Trophoblast cell (in vitro differentiated cells and primary cell): ENCODE results near the gene SORD.
A peak's percentile ranks its signal among the peaks of the same experiment; 100 is the strongest.
"Not testable (repeated sequence)": the region's sequence is repeated elsewhere in the genome, so short reads cannot be mapped to it uniquely, and the experiment has no call there.

Source experiments
- DNase-seq, 2 donors: peaks; one replicate each; pipeline ENCODE4 v3.0.0-alpha.2; 2016
- H2AFZ ChIP-seq: 2 replicates; pipeline ENCODE4 v1.6.1; 2013; ENCODE audit warnings: low read length, moderate library complexity, mild to moderate bottlenecking; ENCODE audit not compliant: insufficient read depth, poor library complexity
- H2AK5ac ChIP-seq: 2 replicates; pipeline ENCODE4 v1.6.1; 2013; ENCODE audit warnings: mild to moderate bottlenecking, low read length
- H2BK120ac ChIP-seq: 2 replicates; pipeline ENCODE4 v1.6.1; 2013; ENCODE audit warnings: low read length, mild to moderate bottlenecking, moderate library complexity; ENCODE audit not compliant: insufficient read depth, poor library complexity
- H2BK12ac ChIP-seq: 2 replicates; pipeline ENCODE4 v1.6.1; 2013; ENCODE audit warnings: mild to moderate bottlenecking, low read length, moderate library complexity
- H2BK5ac ChIP-seq: 2 replicates; pipeline ENCODE4 v1.6.1; 2013; ENCODE audit warnings: low read length, low read depth, moderate library complexity, mild to moderate bottlenecking; ENCODE audit not compliant: poor library complexity
- H3K14ac ChIP-seq: 2 replicates; pipeline ENCODE4 v1.6.1; 2013; ENCODE audit warnings: mild to moderate bottlenecking, low read length
- H3K18ac ChIP-seq: 2 replicates; pipeline ENCODE4 v1.6.1; 2013; ENCODE audit warnings: mild to moderate bottlenecking, low read length
- H3K23ac ChIP-seq: 2 replicates; pipeline ENCODE4 v1.6.1; 2013; ENCODE audit warnings: low read length
- H3K27ac ChIP-seq: 2 replicates; pipeline ENCODE4 v1.5.1; 2013; ENCODE audit warnings: low read depth, mild to moderate bottlenecking, inconsistent platforms, low read length, moderate library complexity
- H3K27me3 ChIP-seq: 2 replicates; pipeline ENCODE4 v1.6.1; 2013; ENCODE audit warnings: inconsistent platforms, mild to moderate bottlenecking, low read length, moderate library complexity; ENCODE audit not compliant: insufficient read depth
- H3K36me3 ChIP-seq, 2 experiments: 1 replicate in 1 of 2; 2 replicates in 1 of 2; pipeline ENCODE4 v1.6.1; 2013; ENCODE audit warnings: low read length in 2 of 2, mild to moderate bottlenecking in 2 of 2, moderate library complexity in 1 of 2; ENCODE audit not compliant: insufficient read depth in 2 of 2, control insufficient read depth in 1 of 2
- H3K4ac ChIP-seq: 2 replicates; pipeline ENCODE4 v1.6.1; 2013; ENCODE audit warnings: low read depth, mild to moderate bottlenecking, low read length, moderate library complexity
- H3K4me1 ChIP-seq, 2 experiments: 1 replicate in 1 of 2; 2 replicates in 1 of 2; pipeline ENCODE4 v1.6.1; 2013; ENCODE audit warnings: low read length in 2 of 2, mild to moderate bottlenecking in 2 of 2, moderate library complexity in 1 of 2; ENCODE audit not compliant: insufficient read depth in 2 of 2, control insufficient read depth in 1 of 2
- H3K4me2 ChIP-seq: 2 replicates; pipeline ENCODE4 v1.6.1; 2013; ENCODE audit warnings: inconsistent platforms, mild to moderate bottlenecking, low read length, moderate library complexity
- H3K4me3 ChIP-seq: 2 replicates; pipeline ENCODE4 v1.5.1; 2013; ENCODE audit warnings: mild to moderate bottlenecking, low read depth, low read length, inconsistent platforms
- H3K79me1 ChIP-seq: one replicate; pipeline ENCODE4 v1.6.1; 2013; ENCODE audit warnings: low read length
- H3K79me2 ChIP-seq: 2 replicates; pipeline ENCODE4 v1.6.1; 2013; ENCODE audit warnings: low read length, mild to moderate bottlenecking; ENCODE audit not compliant: control insufficient read depth, insufficient read depth, poor library complexity
- H3K9ac ChIP-seq: 2 replicates; pipeline ENCODE4 v1.6.1; 2013; ENCODE audit warnings: mild to moderate bottlenecking, low read length
- H3K9me3 ChIP-seq: 2 replicates; pipeline ENCODE4 v1.6.1; 2013; ENCODE audit warnings: low read depth, mild to moderate bottlenecking, control low read depth, inconsistent platforms, low read length; ENCODE audit not compliant: insufficient read depth
- H4K12ac ChIP-seq: 2 replicates; pipeline ENCODE4 v1.6.1; 2013; ENCODE audit warnings: low read depth, mild to moderate bottlenecking, low read length, moderate library complexity
- H4K8ac ChIP-seq: 2 replicates; pipeline ENCODE4 v1.6.1; 2013; ENCODE audit warnings: low read depth, mild to moderate bottlenecking, low read length, moderate library complexity
- H4K91ac ChIP-seq: one replicate; pipeline ENCODE4 v1.6.1; 2013; ENCODE audit warnings: low read depth, mild to moderate bottlenecking, low read length, moderate library complexity
- WGBS: extraction: QIAGEN DNeasy Blood & Tissue Kit; methylation state at CpG from one replicate; pipeline ENCODE4 v1.1.7; 2013; ENCODE audit warnings: missing lambda C conversion rate; ENCODE audit not compliant: insufficient read length, insufficient coverage; ENCODE audit errors: extremely low coverage; 5-methylcytosine and 5-hydroxymethylcytosine counted together

Gene SORD

GRCh38 chr15:45003731-45004410, 19.1 kb upstream of the SORD start:
- not testable (repeated sequence) for H2BK120ac ChIP-seq

DNA sequence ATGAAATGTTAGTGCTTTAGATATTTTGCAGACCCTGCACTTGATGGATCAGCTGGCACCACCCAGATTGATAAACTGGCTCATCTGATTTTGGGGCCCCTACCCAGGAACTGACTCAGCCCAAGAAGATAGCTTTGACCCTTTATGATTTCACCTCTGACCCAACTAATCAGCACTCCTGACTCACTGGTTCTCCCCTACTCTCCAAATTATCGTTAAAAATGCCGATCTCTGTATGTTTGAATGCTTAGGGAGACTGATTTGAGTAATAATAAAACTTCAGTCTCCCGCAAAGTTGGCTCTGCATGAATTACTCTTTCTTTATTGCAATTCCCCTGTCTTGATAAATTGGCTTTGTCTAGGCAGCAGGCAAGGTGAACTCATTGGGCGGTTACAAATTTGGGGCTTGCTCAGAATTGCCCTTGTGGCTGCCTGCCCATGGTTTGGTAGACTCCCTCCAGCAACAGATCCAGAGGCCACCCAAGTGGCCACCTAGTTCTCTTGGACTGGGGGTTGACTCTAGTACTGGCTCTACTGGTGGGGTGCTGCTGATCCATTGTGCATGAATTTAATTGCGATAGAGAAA, 18.3 kb upstream of the SORD start:
- H3K18ac ChIP-seq, H3K36me3 ChIP-seq, H3K79me2 ChIP-seq, H3K9me3 ChIP-seq, H2BK12ac ChIP-seq, H2AK5ac ChIP-seq, H3K4me3 ChIP-seq, H3K4ac ChIP-seq, H3K23ac ChIP-seq, H4K91ac ChIP-seq, H2BK5ac ChIP-seq, H3K79me1 ChIP-seq, H3K4me1 ChIP-seq, H2AFZ ChIP-seq, H2BK120ac ChIP-seq, H3K27ac ChIP-seq, H3K14ac ChIP-seq, H4K12ac ChIP-seq, H3K27me3 ChIP-seq, H3K9ac ChIP-seq, H4K8ac ChIP-seq, DNase-seq, H3K4me2 ChIP-seq: not testable (repeated sequence)
- no CpG with 5 or more reads among the region's 5 CpGs for WGBS

More at GRCh38 chr15:45003731-45004410, 19.1 kb upstream of the SORD start:
- not testable (repeated sequence) for H3K18ac ChIP-seq, H3K9me3 ChIP-seq, H3K4ac ChIP-seq, H3K4me1 ChIP-seq, H3K36me3 ChIP-seq, H3K4me2 ChIP-seq, H3K14ac ChIP-seq, H3K23ac ChIP-seq, H4K12ac ChIP-seq, H3K27me3 ChIP-seq, DNase-seq, H2BK12ac ChIP-seq, H2AK5ac ChIP-seq, H4K91ac ChIP-seq, H3K9ac ChIP-seq, H2AFZ ChIP-seq, H3K79me2 ChIP-seq, H3K79me1 ChIP-seq, H2BK5ac ChIP-seq, H3K27ac ChIP-seq, H4K8ac ChIP-seq, H3K4me3 ChIP-seq
- no CpG with 5 or more reads among the region's 2 CpGs for WGBS

GRCh38 chr15:45009046-45009445, 13.9 kb upstream of the SORD start:
- H3K9me3 ChIP-seq = peaks cover 5% of the 10 kb centered on the region
- no peak overlapping the region for H3K9ac ChIP-seq
- H2AFZ ChIP-seq = no peak overlapping the region
- H2BK5ac ChIP-seq = no peak overlapping the region
- no peak overlapping the region for H4K12ac ChIP-seq
- H3K4me2 ChIP-seq = no peak overlapping the region
- peak; percentile 54 to 80 for DNase-seq
- no peak overlapping the region for H4K91ac ChIP-seq
- H2AK5ac ChIP-seq = no peak overlapping the region
- H4K8ac ChIP-seq = no peak overlapping the region
- H3K27me3 ChIP-seq = no peaks in the 10 kb centered on the region
- H3K79me1 ChIP-seq = no peaks in the 10 kb centered on the region
- H2BK12ac ChIP-seq = no peak overlapping the region
- no peaks in the 10 kb centered on the region for H3K79me2 ChIP-seq
- no peak overlapping the region for H2BK120ac ChIP-seq
- H3K14ac ChIP-seq = no peak overlapping the region
- no peak overlapping the region for H3K4ac ChIP-seq
- no CpG with 5 or more reads among the region's 2 CpGs for WGBS
- peaks cover 0 to 2% of the 10 kb centered on the region in 2 experiments for H3K36me3 ChIP-seq
- H3K18ac ChIP-seq = no peak overlapping the region
- no peak overlapping the region for H3K23ac ChIP-seq
- H3K27ac ChIP-seq = no peak overlapping the region
- no peaks in the 10 kb centered on the region for H3K4me1 ChIP-seq
- H3K4me3 ChIP-seq = no peak overlapping the region

DNA sequence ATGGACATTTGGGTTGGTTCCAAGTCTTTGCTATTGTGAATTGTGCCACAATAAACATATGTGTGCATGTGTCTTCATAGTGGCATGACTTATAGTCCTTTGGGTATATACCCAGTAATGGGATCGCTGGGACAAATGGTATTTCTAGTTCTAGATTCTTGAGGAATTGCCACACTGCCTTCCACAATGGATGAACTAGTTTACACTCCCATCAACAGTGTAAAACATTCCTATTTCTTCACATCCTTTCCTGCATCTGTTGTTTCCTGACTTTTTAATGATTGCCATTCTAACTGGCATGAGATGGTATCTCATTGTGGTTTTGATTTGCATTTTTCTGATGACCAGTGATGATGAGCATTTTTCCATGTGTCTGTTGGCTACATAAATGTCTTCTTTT, 7.9 kb upstream of the SORD start:
- WGBS = no CpG with 5 or more reads among the region's 1 CpG
- H3K9ac ChIP-seq, H3K79me1 ChIP-seq, H4K12ac ChIP-seq, H4K91ac ChIP-seq, H3K27ac ChIP-seq, H3K9me3 ChIP-seq, H3K36me3 ChIP-seq, H2BK120ac ChIP-seq, H3K4me1 ChIP-seq, H3K4me2 ChIP-seq, DNase-seq, H3K79me2 ChIP-seq, H2BK5ac ChIP-seq, H3K23ac ChIP-seq, H3K27me3 ChIP-seq, H3K14ac ChIP-seq, H3K18ac ChIP-seq, H3K4me3 ChIP-seq, H2BK12ac ChIP-seq, H2AK5ac ChIP-seq, H4K8ac ChIP-seq, H3K4ac ChIP-seq, H2AFZ ChIP-seq: not testable (repeated sequence)
